Subcutaneous adipose tissue (tissue), 4 donors: ENCODE measurements around the gene DESI1. TPM values are rescaled to one million over a fixed set of nuclear protein-coding genes. Genes with fewer than 3 reads are reported as not detected.

Experiments used
- total RNA-seq, 4 donors: library from RNA; depleted of rRNA; stranded (reverse); fragments of >200 nt; gene quantifications; one replicate each; pipeline ENCODE4 v1.1.0, GENCODE V29; 2016
- TF ChIP-seq, protein P1 (sequence below): fragments of 450-650 bp; IDR thresholded peaks from one replicate; pipeline ENCODE4 v1.5.1; 2016; ENCODE audit warnings: low read depth, mild to moderate bottlenecking, control low read depth, antibody characterized with exemption, moderate library complexity

DESI1 gene
- total RNA-seq: 10 to 100 TPM in 3 of 4 donors, 1 to 10 TPM in 1; 9.2 to 29.0 (median 17.8) TPM

- TF ChIP-seq, protein P1, sequence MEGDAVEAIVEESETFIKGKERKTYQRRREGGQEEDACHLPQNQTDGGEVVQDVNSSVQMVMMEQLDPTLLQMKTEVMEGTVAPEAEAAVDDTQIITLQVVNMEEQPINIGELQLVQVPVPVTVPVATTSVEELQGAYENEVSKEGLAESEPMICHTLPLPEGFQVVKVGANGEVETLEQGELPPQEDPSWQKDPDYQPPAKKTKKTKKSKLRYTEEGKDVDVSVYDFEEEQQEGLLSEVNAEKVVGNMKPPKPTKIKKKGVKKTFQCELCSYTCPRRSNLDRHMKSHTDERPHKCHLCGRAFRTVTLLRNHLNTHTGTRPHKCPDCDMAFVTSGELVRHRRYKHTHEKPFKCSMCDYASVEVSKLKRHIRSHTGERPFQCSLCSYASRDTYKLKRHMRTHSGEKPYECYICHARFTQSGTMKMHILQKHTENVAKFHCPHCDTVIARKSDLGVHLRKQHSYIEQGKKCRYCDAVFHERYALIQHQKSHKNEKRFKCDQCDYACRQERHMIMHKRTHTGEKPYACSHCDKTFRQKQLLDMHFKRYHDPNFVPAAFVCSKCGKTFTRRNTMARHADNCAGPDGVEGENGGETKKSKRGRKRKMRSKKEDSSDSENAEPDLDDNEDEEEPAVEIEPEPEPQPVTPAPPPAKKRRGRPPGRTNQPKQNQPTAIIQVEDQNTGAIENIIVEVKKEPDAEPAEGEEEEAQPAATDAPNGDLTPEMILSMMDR: no peak
Measured at GRCh38 chr22:41620589-41621098, at the start of gene DESI1. Gene DESI1 (minus strand): TSS chr22:41621043. CDS start chr22:41620839, 204 bp downstream.

DNA sequence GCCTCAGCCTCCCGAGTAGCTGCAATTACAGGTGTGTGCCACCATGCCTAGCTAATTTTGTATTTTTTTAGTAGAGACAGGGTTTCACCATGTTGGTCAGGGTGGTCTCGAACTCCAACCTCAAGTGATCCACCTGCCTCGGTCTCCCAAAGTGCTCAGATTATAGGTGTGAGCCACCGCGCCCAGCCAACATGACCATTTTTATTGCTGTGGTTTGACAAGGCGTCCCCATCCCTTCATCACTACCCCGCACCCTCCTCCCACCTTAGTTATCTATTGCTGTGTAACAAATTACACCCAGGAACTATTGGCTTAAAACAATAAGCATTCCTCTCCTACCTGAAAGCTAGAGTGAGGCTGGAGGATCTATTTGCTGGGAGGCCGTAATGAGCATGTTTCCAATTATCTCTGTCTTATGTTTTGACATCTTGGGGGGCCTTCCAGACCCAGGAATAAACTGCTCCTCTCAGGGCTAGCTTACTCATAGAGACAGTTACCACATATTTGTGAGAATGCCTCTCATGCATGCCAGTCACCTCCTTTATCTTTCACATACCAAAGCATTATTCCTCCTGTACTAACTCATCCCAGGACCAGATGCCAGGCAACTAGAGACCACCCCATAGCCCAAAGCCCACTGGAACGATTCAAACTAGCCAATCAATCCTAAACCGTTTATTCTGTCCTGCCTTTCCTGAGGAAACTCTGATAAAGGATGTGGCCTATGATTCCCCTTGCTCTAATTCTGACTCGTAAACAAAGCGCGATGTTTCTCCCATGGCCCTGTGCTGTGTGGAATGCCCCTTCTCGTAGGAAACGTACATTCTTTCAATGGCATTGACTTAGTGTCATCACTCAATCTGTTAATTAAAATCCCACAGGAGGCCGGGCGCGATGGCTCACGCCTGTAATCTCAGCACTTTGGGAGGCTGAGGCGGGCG, 48.4 kb upstream of the DESI1 start:
- TF ChIP-seq, protein P1: no peak

DNA sequence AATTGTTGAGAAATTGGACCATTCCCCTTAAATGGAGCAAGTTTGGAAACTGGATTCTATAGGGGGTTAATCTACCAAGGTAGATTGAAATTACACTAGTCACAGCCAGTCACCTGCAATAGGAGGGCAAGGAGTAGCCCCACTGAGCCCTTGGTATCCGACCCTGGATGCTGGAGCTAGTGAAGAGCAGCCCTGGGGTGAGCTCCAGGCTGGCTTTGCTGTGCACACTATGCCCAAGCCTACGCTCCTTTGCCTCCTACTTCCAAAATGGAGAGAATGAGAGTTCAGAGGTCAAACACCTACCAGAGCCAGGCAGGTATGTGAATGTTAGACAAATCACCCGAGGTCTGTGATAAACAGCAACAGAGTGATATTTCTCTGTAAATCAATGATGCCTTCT, 44.1 kb upstream of the DESI1 start:
- TF ChIP-seq, protein P1: no peak

GRCh38 chr22:41664490-41664889, 43.6 kb upstream of the DESI1 start:
- TF ChIP-seq, protein P1: no peak

DNA sequence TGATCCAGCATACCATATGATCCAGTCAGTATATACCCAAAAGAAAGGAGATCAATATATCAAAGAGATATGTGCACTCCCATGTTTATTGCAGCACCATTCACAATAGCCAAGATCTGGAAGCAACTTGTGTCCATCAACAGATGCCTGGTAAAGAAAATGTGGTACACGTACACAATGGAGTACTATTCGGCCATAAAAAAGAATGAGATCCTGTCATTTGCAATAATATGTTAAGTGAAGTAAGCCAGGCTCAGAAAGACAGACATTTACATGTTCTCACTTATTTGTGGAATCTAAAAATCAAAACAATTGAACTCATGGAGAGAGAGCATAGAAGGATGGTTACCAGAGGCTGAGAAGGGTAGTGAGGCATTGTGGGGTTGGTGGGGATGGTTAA, 40.9 kb upstream of the DESI1 start:
- TF ChIP-seq, protein P1: no peak

DNA sequence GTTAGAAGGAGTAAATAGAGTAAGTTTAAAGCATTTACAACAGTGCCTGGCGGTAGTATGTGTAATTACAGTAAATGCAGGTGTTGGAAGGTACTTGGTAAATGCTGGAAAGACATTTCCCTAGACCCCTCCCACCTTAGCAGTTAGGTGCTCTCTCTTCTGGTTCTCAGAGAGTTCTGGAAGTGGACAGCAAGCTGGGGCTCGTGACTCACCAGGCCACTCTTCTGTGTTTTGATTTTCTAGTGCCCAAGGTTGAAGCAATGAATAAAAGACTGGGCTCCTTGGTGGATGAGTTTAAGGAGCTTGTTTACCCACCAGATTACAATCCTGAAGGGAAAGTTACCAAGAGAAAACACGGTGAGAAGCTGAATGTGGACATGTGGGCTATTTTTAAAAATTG, 40.2 kb upstream of the DESI1 start:
- TF ChIP-seq, protein P1: no peak

DNA sequence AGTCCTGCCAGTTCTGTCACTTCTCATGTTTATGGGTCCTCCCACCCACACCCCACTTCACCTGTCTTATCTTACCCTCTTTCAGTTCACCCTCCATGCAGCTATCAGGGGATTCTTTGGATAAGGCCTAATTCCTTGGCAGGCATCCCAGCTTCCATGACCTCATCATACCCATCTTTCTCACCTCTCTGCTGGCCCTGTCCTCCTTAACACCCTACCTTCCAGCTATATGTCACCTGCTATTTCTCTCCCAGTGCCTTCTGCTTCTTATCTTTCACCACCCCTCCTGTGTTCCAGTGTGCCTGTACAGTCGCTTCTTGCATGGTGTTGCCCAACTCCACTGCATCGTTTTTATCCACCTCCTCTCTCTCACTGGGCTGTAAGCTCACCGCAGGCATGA, 39.6 kb upstream of the DESI1 start:
- TF ChIP-seq, protein P1: no peak
